K562 (cell line): ENCODE measurements around the gene PGAP2. TPM values are rescaled to one million over a fixed set of nuclear protein-coding genes. Genes with fewer than 3 reads are reported as not detected.

ENCODE experiments used
- ADNP ChIP-seq: fragments of 200-800 bp; sonication (Bioruptor generic); IDR thresholded peaks from 2 replicates; pipeline ENCODE4 v1.6.1; 2016; ENCODE audit warnings: missing genetic modification characterization, missing compliant biosample characterization
- ARID3A ChIP-seq: IDR thresholded peaks from 2 replicates; pipeline ENCODE4 v1.6.1; 2012; ENCODE audit warnings: low read depth, low read length, improper control_type of control experiment, borderline replicate concordance
- EZH2 ChIP-seq: IDR thresholded peaks from 2 replicates; pipeline ENCODE4 v1.6.1; 2012; ENCODE audit warnings: low read depth, mild to moderate bottlenecking, inconsistent platforms, low read length, borderline replicate concordance
- GATA2 ChIP-seq: sonication (generic); formaldehyde crosslinking; IDR thresholded peaks from 2 replicates; pipeline ENCODE4 v1.4.0; 2020; ENCODE audit warnings: mild to moderate bottlenecking, missing genetic modification reagents
- KAT7 ChIP-seq: sonication (generic); formaldehyde crosslinking; IDR thresholded peaks from 2 replicates; pipeline ENCODE4 v1.8.0; 2022; ENCODE audit warnings: missing genetic modification reagents, mild to moderate bottlenecking, borderline replicate concordance
- MTA1 ChIP-seq: fragments of 450-650 bp; IDR thresholded peaks from 2 replicates; pipeline ENCODE4 v1.6.1; 2017; ENCODE audit warnings: borderline replicate concordance
- PHB2 ChIP-seq: fragments of 450-650 bp; IDR thresholded peaks from 2 replicates; pipeline ENCODE4 v1.6.1; 2017; ENCODE audit warnings: low read depth
- RAD51 ChIP-seq: fragments of 450-650 bp; IDR thresholded peaks from 2 replicates; pipeline ENCODE4 v1.7.1; 2016; ENCODE audit warnings: low read depth, mild to moderate bottlenecking, borderline replicate concordance
- RBFOX2 ChIP-seq: fragments of 200-400 bp; formaldehyde crosslinking; IDR thresholded peaks from 2 replicates; pipeline ENCODE4 v1.6.1; 2017; ENCODE audit warnings: low read depth, mild to moderate bottlenecking, low read length, moderate library complexity
- RBM15 ChIP-seq: fragments of 200-400 bp; formaldehyde crosslinking; IDR thresholded peaks from 2 replicates; pipeline ENCODE4 v1.6.1; 2018; ENCODE audit warnings: mild to moderate bottlenecking, low read length, moderate library complexity; ENCODE audit not compliant: insufficient read depth
- RREB1 ChIP-seq: fragments of 250-450 bp; sonication (Bioruptor Pico); IDR thresholded peaks from 2 replicates; pipeline ENCODE4 v1.4.0; 2020
- SMARCA5 ChIP-seq: fragments of 450-650 bp; IDR thresholded peaks from 2 replicates; pipeline ENCODE4 v1.6.1; 2016
- SMARCB1 ChIP-seq: IDR thresholded peaks from 2 replicates; pipeline ENCODE4 v1.6.1; 2011; ENCODE audit warnings: improper control_type of control experiment, low read depth; ENCODE audit not compliant: insufficient read length
- SNRNP70 ChIP-seq: fragments of 200-400 bp; formaldehyde crosslinking; optimal IDR thresholded peaks from 2 replicates; pipeline ENCODE3; 2017; ENCODE audit warnings: low read depth, low read length
- TBL1XR1 ChIP-seq, 2 experiments: IDR thresholded peaks; 2 replicates each; pipeline ENCODE4 v1.6.1; 2012; ENCODE audit warnings: improper control_type of control experiment in 2 of 2, low read length in 2 of 2, mild to moderate bottlenecking in 1 of 2
- TCF15 ChIP-seq: fragments of 250-450 bp; sonication (Bioruptor Pico); IDR thresholded peaks from 2 replicates; pipeline ENCODE4 v1.8.0; 2022; ENCODE audit warnings: moderate library complexity, mild to moderate bottlenecking, inconsistent platforms
- XRCC3 ChIP-seq: fragments of 450-650 bp; IDR thresholded peaks from 2 replicates; pipeline ENCODE4 v1.6.1; 2017; ENCODE audit warnings: mild to moderate bottlenecking, moderate library complexity
- ZNF165 ChIP-seq: fragments of 250-450 bp; sonication (Bioruptor Pico); IDR thresholded peaks from 2 replicates; pipeline ENCODE4 v1.4.0; 2020; ENCODE audit warnings: borderline replicate concordance
- ZNF311 ChIP-seq: fragments of 250-450 bp; sonication (Bioruptor Pico); IDR thresholded peaks from 2 replicates; pipeline ENCODE4 v1.4.0; 2020; ENCODE audit warnings: mild to moderate bottlenecking, moderate library complexity
- ZNF431 ChIP-seq: sonication (generic); formaldehyde crosslinking; IDR thresholded peaks from 2 replicates; pipeline ENCODE4 v1.8.0; 2022; ENCODE audit warnings: mild to moderate bottlenecking, missing genetic modification reagents
- ZNF507 ChIP-seq: conservative IDR thresholded peaks from 2 replicates; pipeline ENCODE4 v1.6.1; 2017; ENCODE audit warnings: missing genetic modification characterization, missing compliant biosample characterization
- ZNF644 ChIP-seq: fragments of 200-800 bp; sonication (Bioruptor generic); IDR thresholded peaks from 2 replicates; pipeline ENCODE4 v1.6.1; 2016; ENCODE audit warnings: low read depth, missing genetic modification characterization, missing compliant biosample characterization
- polyA plus RNA-seq, 8 experiments: library from polyadenylated mRNA; depleted of rRNA in 4 of 8; stranded (reverse) in 5 of 8; unstranded in 3 of 8; fragments of >200 nt; fragmentation: Nextera tagmentation in 2 of 8; fragmentation: Illumina TruSeq in 1 of 8; extraction: Ambion mirVana in 2 of 8; extraction: Trizol in 1 of 8; gene quantifications; 2 replicates each; pipeline versions ENCODE4 v1.2.1 to v1.2.3, GENCODE V29; 2011 to 2014; ENCODE audit warnings: inconsistent platforms in 1 of 8, missing spikeins in 1 of 8
- total RNA-seq, 7 experiments: library from RNA; depleted of rRNA in 6 of 7; stranded (reverse); fragments of >200 nt in 6 of 7; fragmentation: Illumina TruSeq in 2 of 7; extraction: Trizol in 2 of 7; gene quantifications; 2 replicates each; pipeline versions ENCODE4 v1.2.1 to v1.2.3, GENCODE V29; 2011 to 2021; ENCODE audit warnings: low replicate concordance in 1 of 7

Gene PGAP2
- total and polyA plus RNA-seq, 9 of the 15 experiments (the other 6 are each of a cell fraction or from before 2014, with no cell fraction given): 17.9 to 47.2 (median 33.7) TPM

GRCh38 chr11:3867209-3868091 lies 59.1 kb downstream of the PGAP2 start (continued):
- TF ChIP-seq ZNF644: no peak
- TF ChIP-seq ARID3A: peak; percentile 50; the same call in 1 of the 2 replicates
- no peak for TF ChIP-seq ZNF311 (CRISPR knock-in tag)
- no peak; the same call in 1 of the 2 replicates for TF ChIP-seq RAD51
- no peak; the same call in 1 of the 2 replicates for TF ChIP-seq MTA1
- TF ChIP-seq TCF15: no peak
- no peak for TF ChIP-seq ZNF507
- TF ChIP-seq RBM15: no peak
- TF ChIP-seq RBFOX2: peak; percentile 43
- no peak for TF ChIP-seq EZH2
- no peak for TF ChIP-seq ADNP (tag)
- no peak for TF ChIP-seq SNRNP70
- no peak for TF ChIP-seq ZNF165
- TF ChIP-seq XRCC3: no peak
- TF ChIP-seq RREB1: no peak
- TF ChIP-seq TBL1XR1 (IDR thresholded peaks at IDR 0.05; ENCODE audit: low read length in 2 of 2): peak; percentile 57 to 86; a peak in 3 of 4 replicates
- no peak for TF ChIP-seq ZNF431
- no peak for TF ChIP-seq SMARCA5
- no peak for TF ChIP-seq PHB2
- no peak for TF ChIP-seq SMARCB1
- TF ChIP-seq KAT7 (CRISPR knock-in tag): no peak
- TF ChIP-seq GATA2 (CRISPR knock-in tag): peak; percentile 93
